ENCODE data around the gene GPRC6A.

GPRC6A gene

DNA sequence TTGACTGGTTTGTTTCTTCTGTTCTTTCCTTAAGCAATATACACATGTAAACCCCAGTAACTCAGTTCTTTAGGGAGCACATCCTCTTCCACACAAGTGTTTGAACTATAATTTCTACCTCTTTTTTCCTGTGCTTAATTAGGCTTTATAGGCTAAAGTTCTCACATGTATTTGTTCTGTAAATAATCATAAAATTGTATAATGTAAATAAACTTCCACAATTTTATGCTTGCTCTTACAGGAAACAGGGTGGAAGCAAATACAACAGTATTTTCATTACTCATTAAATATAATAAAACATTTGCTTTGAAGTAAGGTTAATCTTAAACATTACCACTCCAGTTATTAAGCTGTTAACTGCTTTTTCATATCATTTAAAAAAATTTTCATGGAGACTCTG, 26.9 kb downstream of the GPRC6A start:
- no peak overlapping the region for H3K27ac ChIP-seq (ENCODE audit: low read length)
- TF ChIP-seq, protein P1, sequence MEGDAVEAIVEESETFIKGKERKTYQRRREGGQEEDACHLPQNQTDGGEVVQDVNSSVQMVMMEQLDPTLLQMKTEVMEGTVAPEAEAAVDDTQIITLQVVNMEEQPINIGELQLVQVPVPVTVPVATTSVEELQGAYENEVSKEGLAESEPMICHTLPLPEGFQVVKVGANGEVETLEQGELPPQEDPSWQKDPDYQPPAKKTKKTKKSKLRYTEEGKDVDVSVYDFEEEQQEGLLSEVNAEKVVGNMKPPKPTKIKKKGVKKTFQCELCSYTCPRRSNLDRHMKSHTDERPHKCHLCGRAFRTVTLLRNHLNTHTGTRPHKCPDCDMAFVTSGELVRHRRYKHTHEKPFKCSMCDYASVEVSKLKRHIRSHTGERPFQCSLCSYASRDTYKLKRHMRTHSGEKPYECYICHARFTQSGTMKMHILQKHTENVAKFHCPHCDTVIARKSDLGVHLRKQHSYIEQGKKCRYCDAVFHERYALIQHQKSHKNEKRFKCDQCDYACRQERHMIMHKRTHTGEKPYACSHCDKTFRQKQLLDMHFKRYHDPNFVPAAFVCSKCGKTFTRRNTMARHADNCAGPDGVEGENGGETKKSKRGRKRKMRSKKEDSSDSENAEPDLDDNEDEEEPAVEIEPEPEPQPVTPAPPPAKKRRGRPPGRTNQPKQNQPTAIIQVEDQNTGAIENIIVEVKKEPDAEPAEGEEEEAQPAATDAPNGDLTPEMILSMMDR (IDR thresholded peaks at IDR 0.05; ENCODE audit: low read depth, low read length), result no peak
- no peak for TF ChIP-seq EZH2phosphoT487 (IDR thresholded peaks at IDR 0.05; ENCODE audit: low read depth)
- no peaks in the 10 kb centered on the region for H3K79me2 ChIP-seq (ENCODE audit: low read length)
- H3K4me1 ChIP-seq (ENCODE audit: low read length), result peaks cover 8% of the 10 kb centered on the region
- no peaks in the 10 kb centered on the region for H4K20me1 ChIP-seq (ENCODE audit: insufficient read depth, low read length)
- H3K9ac ChIP-seq (ENCODE audit: low read length), result no peak overlapping the region
- H3K27me3 ChIP-seq (ENCODE audit: low read depth, low read length), result no peaks in the 10 kb centered on the region
- no peaks in the 10 kb centered on the region for H3K9me3 ChIP-seq (ENCODE audit: insufficient read depth, low read length)
- H3K36me3 ChIP-seq (replicated peaks; ENCODE audit: low read depth, low read length), result no peaks in the 10 kb centered on the region
- no peak overlapping the region for H3K4me2 ChIP-seq (ENCODE audit: low read length)
- no peak overlapping the region for H3K4me3 ChIP-seq (ENCODE audit: low read length)
- H2AFZ ChIP-seq (ENCODE audit: low read depth, low read length), result no peak overlapping the region

DNA sequence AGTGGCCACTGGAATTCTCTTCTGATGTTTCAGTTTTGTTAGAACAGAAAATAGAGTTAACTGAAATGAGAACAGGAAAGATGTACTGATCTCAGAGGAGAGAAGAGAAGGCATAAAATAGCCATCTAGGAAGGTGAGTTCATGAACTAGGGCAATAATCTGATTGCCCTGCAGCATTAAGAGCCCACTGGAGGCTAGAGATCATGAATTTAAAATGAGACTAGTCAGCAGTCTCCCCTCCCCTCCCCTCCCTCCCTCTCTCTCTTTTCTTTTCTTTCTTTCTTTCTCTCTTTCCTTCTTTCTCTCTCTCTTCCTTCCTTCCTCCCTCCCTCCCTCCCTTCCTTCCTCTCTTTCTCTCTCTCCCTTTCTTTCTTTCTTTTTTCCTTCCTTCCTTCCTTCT, 28.9 kb downstream of the GPRC6A start:
- H3K4me2 ChIP-seq (ENCODE audit: low read length), result no peak overlapping the region
- TF ChIP-seq, protein P1 (IDR thresholded peaks at IDR 0.05; ENCODE audit: low read depth, low read length), result no peak
- TF ChIP-seq EZH2phosphoT487 (IDR thresholded peaks at IDR 0.05; ENCODE audit: low read depth), result no peak
- H3K27me3 ChIP-seq (ENCODE audit: low read depth, low read length), result no peaks in the 10 kb centered on the region
- no peak overlapping the region for H2AFZ ChIP-seq (ENCODE audit: low read depth, low read length)
- no peak overlapping the region for H3K27ac ChIP-seq (ENCODE audit: low read length)
- H3K4me3 ChIP-seq (ENCODE audit: low read length), result no peak overlapping the region
- no peaks in the 10 kb centered on the region for H3K9me3 ChIP-seq (ENCODE audit: insufficient read depth, low read length)
- H3K36me3 ChIP-seq (replicated peaks; ENCODE audit: low read depth, low read length), result no peaks in the 10 kb centered on the region
- H3K79me2 ChIP-seq (ENCODE audit: low read length), result no peaks in the 10 kb centered on the region
- peaks cover 13% of the 10 kb centered on the region for H3K4me1 ChIP-seq (ENCODE audit: low read length)
- H3K9ac ChIP-seq (ENCODE audit: low read length), result no peak overlapping the region
- H4K20me1 ChIP-seq (ENCODE audit: insufficient read depth, low read length), result no peaks in the 10 kb centered on the region

DNA sequence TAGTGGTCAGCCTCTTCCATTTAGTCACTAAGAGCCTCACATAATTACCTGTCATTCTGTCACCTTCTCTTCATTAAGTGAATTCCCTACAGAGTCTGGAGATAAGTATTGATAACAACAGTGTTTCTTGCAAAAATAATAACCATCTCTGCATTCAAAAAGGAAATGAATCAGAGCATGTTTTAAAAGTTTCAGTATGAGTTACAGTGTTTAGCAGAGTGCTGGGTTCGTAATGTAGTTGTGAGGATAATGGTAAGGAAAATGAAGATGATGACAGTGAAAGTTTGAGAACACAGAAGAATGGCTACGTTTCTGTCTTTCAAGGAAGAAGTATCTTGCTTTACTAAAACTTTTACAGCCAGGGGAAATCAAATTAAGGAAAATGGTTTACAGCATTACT, 31.3 kb downstream of the GPRC6A start:
- Histone ChIP-seq H3K79me2 (ENCODE audit: low read length) (no peaks in the 10 kb centered on the region), H4K20me1 (ENCODE audit: insufficient read depth, low read length) (no peaks in the 10 kb centered on the region), H3K27ac (ENCODE audit: low read length) (no peak overlapping the region), H3K4me3 (ENCODE audit: low read length) (no peak overlapping the region), H3K9me3 (ENCODE audit: insufficient read depth, low read length) (no peaks in the 10 kb centered on the region), H3K4me2 (ENCODE audit: low read length) (no peak overlapping the region; the same call in 1 of the 2 replicates), H3K27me3 (ENCODE audit: low read depth, low read length) (no peaks in the 10 kb centered on the region), H3K36me3 (replicated peaks; ENCODE audit: low read depth, low read length) (no peaks in the 10 kb centered on the region), H3K9ac (ENCODE audit: low read length) (no peak overlapping the region), H2AFZ (ENCODE audit: low read depth, low read length) (no peak overlapping the region), H3K4me1 (ENCODE audit: low read length) (peaks cover 13% of the 10 kb centered on the region)
- TF ChIP-seq EZH2phosphoT487 (IDR thresholded peaks at IDR 0.05; ENCODE audit: low read depth), result no peak

DNA sequence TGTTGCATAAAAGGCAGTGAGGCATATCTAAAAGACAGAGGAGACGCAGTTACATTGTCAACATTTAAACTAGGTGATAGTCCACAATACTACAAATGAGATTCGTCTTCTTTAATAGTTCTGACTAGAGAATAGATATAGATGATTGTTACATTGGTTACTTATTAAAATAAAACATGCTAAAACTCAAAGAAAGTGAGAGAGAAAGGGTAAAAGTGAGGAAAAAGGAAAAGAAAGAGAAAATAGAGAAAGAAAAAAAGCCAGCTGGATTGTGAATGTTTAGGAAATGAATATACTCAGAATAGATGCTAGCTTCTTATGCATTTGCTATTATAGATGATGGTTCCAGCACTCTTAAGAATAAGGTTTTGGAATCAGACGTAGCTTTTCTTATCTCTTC, 35.7 kb downstream of the GPRC6A start:
- Histone ChIP-seq H3K36me3 (replicated peaks; ENCODE audit: low read depth, low read length) (no peaks in the 10 kb centered on the region), H2AFZ (ENCODE audit: low read depth, low read length) (no peak overlapping the region), H4K20me1 (ENCODE audit: insufficient read depth, low read length) (no peaks in the 10 kb centered on the region), H3K4me1 (ENCODE audit: low read length) (peaks cover 13% of the 10 kb centered on the region), H3K9ac (ENCODE audit: low read length) (no peak overlapping the region), H3K9me3 (ENCODE audit: insufficient read depth, low read length) (no peaks in the 10 kb centered on the region), H3K79me2 (ENCODE audit: low read length) (no peaks in the 10 kb centered on the region), H3K4me2 (ENCODE audit: low read length) (no peak overlapping the region), H3K27me3 (ENCODE audit: low read depth, low read length) (no peaks in the 10 kb centered on the region), H3K27ac (ENCODE audit: low read length) (no peak overlapping the region), H3K4me3 (ENCODE audit: low read length) (no peak overlapping the region)
- TF ChIP-seq EZH2phosphoT487 (IDR thresholded peaks at IDR 0.05; ENCODE audit: low read depth), result no peak
- TF ChIP-seq, protein P1 (IDR thresholded peaks at IDR 0.05; ENCODE audit: low read depth, low read length), result no peak

DNA sequence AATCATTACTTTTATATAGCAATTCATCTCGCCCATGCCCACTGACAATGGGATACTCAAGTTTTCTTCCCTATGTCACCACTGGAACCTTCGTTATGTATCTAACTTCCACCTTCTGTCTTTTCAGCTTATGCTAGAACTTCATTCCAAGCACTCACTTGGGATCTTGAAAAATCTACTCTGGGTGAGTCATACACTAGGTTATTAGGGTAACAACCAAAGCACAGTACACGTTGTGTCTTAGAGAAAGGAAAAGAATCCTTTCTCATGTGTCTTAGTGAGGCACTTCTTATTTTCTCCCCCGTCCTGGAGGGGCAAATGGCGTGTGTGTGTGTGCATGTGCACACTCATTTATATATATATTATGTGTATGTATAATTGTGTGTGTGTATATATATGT, 45.0 kb downstream of the GPRC6A start:
- H3K27me3 ChIP-seq (ENCODE audit: low read depth, low read length), result no peaks in the 10 kb centered on the region

More for the DNA sequence above, 45.0 kb downstream of the GPRC6A start:
- Histone ChIP-seq H3K4me3 (ENCODE audit: low read length) (no peak overlapping the region), H3K9ac (ENCODE audit: low read length) (no peak overlapping the region), H3K79me2 (ENCODE audit: low read length) (no peaks in the 10 kb centered on the region), H3K4me2 (ENCODE audit: low read length) (no peak overlapping the region), H3K36me3 (replicated peaks; ENCODE audit: low read depth, low read length) (no peaks in the 10 kb centered on the region), H4K20me1 (ENCODE audit: insufficient read depth, low read length) (no peaks in the 10 kb centered on the region), H3K4me1 (ENCODE audit: low read length) (peaks cover 7% of the 10 kb centered on the region), H3K27ac (ENCODE audit: low read length) (no peak overlapping the region), H3K9me3 (ENCODE audit: insufficient read depth, low read length) (no peaks in the 10 kb centered on the region), H2AFZ (ENCODE audit: low read depth, low read length) (no peak overlapping the region)
- TF ChIP-seq, protein P1 (IDR thresholded peaks at IDR 0.05; ENCODE audit: low read depth, low read length), result no peak
- TF ChIP-seq EZH2phosphoT487 (IDR thresholded peaks at IDR 0.05; ENCODE audit: low read depth), result no peak
